DMS153 treated with DMSO at 0.1 percent for 48 hours (cell line): ENCODE data around the gene BSDC1.
"Not testable (repeated sequence)": the region's sequence is repeated elsewhere in the genome, so short reads cannot be mapped to it uniquely, and the experiment has no call there.

Experiments
- DNase-seq: peaks from one replicate; lab custom pipeline; 2025; ENCODE audit not compliant: unreplicated experiment; lab: John Stamatoyannopoulos, UW

The BSDC1 gene

DNA sequence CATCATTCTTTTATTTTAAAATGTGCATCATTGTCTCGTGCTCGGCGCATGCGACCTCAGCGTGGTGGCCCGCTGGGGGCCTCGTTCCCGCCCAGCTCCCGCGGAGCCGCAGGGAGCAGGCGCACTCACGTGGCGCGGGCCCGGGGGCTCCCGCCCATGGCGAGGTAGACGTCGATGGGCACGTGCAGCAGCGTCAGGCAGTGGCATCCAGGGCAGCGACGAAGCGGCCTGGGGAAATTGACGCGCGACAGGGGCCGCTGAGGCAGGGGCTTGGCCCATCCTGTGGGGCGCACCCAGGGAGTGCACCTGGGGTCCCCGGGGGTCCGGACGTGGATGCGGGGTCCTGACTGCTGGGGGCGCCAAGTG is 33.0 kb downstream of the BSDC1 start:
- DNase-seq, result no peak

DNA sequence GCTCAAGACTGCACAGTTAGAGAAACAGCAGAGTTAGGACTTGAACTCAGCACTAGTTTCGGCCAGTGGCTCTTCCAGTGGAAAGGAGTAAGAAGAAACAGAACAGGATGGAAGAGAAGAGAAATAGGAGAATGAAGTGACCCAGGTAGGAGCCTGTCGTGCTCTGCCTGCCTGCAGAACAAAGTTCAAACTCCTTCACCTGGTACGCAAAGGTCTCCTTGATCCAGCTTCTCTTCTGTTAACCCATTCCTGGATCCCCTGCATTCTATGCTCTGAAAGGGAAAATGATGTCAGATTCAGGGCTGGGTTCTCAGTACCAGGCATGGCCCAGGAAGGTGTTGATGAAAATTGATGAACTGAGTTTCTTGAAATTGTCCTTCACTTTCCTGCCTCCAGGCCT is 35.8 kb downstream of the BSDC1 start:
- DNase-seq, result no peak

DNA sequence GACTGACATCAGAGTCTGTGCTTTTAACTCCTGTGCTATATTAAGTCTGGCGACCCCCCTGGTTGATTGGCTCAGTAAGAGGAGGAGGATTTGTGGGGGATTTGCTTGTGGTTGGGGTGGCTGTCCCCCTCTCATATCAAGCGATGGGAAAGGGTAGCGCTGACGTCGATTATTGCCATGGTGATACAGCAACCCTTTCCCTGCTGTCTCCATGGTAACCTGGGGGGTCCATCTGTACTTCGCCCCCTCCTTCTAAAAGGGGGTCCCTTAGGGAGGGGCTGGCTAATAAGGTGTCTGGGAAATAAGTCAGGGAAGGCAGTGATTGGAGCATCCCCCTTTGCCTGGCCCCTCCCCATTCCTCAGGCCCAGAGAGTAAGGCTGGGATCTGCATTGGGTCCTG is 36.6 kb downstream of the BSDC1 start:
- no peak for DNase-seq

DNA sequence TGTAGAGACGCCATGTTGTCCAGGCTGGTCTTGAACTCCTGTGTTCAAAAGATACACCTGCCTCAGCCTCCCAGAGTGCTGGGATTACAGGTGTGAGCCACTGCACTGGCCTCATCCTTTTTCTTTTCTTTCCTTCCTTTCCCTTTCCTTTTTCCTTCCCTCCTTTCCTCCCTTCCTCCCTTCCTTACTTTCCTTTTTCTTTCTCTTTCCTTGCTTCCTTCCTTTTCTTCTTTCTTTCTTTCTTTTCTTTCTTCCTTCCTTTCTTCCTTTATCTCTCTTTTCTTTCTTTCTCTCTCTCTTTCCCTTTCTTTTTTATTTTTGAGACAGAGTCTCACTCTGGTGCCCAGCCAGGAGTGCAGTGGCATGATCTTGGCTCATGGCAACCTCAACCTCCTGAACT is 37.8 kb downstream of the BSDC1 start:
- no peak for DNase-seq

DNA sequence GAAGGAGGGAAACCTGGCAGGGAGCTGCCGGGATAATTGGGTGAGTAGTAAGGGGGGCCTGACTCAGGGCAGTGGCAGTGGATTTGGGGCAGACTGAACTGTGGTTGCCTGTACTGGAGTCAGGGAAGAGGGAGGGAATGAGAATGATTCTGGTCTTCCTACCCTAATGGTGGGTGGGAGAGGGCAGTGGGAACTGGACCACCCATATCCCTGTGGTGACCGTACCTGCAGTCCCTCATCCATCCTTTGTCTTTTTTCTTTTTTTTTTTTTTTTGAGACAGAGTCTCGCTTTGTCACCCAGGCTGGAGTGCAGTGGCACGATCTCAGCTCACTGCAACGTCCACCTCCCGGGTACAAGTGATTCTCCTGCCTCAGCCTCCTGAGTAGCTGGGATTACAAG is 38.5 kb downstream of the BSDC1 start:
- not testable (repeated sequence) for DNase-seq

DNA sequence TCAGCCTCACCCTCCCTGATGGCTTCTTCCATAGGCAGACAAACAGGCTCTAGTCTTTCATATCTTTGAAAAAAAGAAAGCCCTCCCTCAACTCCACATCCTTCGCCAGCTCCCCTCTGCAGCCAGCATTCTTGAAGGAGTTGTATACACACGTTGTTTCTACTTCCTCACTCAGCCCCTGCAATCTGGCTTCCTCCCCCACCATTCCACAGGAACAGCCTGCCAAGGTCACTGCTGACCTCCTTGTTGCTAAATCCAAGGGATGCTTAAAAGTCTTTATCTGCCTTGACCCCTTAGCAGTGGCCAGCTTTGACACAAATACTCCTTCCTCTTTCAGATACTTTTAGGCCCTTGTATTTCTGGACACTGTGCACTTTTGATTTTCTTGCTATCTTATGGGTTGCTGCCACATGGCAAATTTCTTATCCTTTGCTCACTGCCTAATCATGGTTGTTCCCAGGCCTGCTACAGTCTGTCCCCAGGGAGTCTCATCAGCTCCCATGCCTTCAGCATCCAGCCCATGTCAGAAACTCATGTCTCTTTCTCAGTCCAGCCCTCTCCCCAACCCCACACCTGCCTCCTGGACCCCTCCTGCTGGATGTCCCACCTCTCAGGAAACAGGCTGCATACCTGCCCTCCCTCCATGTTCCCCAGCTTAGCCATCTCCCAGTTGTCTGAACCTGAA is 40.2 kb downstream of the BSDC1 start:
- DNase-seq, result no peak

DNA sequence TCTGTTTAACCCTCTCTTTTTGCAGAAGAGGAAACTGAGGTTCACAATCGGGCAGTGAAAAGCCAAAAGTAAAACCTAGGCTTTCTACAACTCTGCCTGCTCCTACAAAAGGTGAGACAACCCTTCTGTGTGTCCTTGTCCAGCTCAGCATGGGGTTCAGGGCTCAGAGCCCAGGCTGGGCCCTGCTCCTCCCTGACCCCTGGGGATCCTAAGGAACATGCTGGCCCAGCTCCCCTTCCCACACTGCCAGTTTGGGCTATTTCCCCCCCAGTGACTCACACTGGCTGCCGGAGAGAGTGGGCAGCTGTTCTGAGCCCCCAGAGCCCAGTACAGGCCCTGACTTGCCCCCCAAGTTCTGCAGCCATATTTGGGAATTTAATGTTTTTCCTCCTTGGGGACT is 40.8 kb downstream of the BSDC1 start:
- no peak for DNase-seq

DNA sequence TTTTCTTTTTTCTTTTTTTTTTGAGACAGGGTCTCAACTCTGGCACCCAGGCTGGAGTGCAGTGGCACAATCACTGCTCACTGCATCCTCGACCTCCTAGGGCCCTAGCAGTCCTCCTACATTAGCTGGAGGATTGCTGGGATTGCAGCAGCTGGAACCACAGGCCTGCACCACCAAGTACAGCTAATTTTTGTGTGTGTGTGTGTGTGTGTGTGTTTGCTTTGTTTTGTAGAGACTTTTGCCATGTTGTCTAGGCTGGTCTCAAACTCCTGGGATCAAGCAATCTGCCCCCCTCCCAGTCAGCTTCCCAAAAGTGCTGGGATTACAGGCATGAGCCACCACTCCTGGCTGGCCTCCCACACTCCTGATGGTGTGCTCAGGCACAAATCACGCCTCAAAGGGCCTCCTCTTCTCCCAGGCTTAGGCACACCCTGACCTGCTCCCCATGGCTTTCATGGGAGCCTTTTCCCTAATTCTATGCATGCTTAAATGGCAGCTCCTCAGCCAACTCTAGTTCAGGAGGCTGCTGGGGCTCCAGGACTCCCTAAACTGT is 41.3 kb downstream of the BSDC1 start:
- no peak for DNase-seq

DNA sequence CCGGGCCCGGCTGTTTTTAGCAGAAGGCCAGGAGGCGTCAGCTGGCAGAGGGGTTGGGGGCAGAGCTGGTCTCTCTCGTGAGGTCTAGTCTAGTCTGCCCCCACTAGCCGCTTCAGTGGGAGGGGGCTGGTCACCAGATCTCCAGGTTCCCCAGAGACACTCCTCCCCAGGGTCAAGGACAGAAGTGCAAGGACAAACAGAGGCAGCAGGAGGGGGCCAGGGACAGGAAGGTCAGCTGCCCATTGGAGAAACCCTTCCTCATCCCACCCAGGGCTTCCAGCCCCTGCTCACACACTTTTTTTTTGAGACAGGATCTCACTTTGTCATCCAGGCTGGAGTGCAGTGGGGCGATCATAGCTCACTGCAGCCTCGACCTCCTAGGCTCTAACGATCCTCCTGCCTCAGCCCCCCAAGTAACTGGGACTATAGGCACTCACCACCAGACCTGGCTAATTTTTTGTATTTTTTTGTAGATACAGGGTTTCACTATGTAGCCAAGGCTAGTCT is 41.9 kb downstream of the BSDC1 start:
- DNase-seq, result no peak

DNA sequence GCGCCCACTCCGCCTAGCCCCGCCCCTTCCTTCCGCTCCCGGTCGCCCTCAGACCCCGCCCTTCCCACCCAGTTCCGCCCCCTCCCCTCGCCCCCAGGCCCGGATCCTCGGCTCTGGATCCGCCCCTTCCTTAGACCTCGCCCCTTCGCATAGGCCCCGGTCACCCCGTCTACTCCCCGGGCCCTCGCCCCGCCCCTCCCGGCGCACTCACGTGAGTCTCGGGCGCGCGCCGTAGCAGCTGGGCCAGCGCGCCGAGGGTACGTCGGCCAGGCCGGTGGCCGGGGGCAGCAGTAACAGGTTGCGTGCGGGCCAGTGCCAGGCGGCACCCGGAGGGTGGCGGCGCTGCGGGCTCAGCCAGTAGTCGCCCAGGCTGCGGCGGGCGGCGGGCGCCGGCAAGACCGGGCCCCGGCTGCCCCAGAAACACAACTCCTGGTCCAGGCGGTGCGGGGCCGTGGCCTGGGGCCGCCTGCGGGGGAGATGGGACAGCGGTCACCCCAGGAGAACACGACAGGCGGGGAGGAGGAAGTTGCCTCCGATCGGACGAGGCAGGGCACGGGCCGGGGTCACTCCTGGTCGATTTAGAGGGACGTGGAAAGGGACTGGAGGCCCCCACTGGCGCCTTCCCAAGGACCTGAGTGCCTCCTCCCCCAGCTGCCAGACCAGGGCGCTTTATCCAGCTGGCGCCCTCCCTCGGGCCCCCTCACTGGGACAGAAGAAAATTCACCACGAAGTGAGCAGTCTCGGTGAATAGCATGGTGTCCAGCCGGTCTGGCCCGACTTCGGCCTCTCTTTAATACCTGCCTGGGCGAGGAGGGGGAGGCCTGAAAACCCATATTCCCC is 42.6 kb downstream of the BSDC1 start:
- DNase-seq, result peak; percentile 99

DNA sequence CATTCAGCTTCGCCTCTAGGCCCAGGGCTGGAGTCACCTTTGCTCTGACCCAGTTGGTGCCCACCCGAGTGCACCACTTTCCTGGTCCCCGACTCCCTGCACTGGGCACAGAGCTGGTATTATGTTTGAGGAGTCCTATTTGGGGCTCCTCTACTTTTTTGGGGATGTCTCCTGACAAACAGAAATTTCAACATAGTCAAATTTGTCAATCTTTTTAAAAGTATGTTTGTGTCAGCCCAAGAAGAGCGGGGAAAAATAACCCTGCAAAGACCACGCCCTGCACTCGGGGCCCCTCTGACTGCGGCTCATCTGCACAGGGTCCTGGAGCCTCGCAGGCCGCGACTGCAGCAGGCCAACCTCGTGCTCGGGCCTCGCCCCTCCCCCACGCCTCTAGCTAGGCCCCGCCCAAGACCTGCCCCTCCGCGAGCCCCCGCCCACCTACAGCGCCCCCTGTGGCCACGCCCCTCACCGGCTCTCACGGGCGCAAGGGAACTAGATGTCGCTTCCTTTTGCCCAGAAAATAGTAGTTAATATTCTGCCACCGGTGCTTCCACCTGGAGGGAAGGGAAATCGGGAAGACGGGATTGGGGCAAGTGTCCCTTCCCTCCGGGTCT is 43.3 kb downstream of the BSDC1 start:
- peak; percentile 99 for DNase-seq

DNA sequence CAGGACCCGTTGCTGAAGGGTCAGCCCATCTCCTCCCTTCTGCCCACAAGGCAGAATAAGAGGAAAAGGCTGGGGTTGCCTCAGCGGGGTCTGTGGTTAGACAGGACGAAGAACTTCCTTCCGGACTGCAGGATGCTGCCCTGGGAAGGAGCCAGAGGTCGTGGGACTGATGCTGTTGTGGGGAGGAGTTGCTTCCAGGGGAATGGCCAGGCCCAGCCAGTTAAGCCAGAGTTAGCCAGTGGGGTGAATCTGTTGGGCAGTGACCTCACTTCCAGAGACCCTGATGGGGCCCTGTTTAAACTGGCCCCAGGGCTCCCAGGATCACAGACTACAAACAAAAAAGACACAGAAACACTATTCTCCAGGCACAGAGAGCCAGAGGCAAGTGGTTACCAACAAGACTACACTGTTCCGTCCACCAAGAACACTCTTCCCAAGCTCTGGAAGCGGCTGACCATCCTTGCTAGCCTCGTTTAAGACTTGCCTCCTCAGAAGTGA is 45.0 kb downstream of the BSDC1 start:
- no peak for DNase-seq

DNA sequence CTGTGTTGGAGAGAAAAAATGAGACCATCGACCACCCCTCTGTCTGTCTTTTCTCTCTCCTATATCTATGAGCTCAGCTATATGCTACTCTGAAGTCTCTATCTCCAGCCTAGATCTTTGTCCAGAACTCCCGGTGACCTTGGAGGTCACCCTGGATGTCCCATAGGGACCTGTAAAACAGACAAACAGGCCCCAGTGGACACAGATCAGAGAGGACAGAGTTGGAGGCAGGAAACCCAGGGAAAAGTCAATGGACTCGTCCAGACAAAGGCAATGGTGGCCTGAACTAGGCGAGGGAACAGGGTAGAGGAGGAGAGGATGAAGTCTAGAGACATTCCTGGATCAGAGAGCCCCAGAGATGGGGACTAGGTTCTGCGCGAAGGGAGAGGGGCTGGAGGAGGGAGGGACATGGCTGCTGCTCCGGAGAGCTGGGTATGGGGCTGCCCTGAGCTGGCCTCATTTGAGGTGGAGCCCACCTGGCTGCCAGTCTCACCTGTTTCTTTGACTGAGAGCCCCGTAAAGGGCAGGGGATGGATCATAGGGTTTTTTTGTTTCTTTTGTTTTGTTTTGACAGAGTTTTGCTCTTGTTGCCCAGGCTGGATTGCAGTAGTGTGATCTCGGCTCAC is 47.6 kb downstream of the BSDC1 start:
- DNase-seq, result no peak

DNA sequence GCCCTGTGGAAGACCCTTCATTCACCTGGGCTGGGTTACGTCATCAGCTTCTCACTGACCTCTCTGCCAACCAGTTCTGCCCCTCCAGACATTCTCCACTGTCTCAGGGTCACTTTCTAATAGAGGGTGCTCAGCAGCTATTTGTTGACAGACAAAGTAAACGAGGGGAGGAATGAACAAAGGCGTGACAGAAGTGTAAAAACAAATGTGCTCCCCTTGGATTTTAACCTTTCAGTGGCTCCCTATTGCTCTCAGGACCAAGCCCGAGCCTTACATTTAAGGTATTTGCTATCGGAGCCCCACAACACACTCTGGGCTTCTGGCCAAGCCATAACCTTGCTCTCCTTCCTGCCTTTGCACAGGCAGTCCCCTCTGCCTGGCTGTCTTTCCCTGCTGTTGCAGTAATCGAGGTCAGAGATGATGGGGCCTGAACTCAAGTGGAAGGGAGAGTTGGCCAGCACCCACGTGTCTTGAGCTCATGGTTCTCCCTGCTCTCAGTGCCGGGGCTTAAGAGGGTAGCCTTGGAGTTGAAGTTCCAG is 48.9 kb downstream of the BSDC1 start:
- DNase-seq, result peak; percentile 47

DNA sequence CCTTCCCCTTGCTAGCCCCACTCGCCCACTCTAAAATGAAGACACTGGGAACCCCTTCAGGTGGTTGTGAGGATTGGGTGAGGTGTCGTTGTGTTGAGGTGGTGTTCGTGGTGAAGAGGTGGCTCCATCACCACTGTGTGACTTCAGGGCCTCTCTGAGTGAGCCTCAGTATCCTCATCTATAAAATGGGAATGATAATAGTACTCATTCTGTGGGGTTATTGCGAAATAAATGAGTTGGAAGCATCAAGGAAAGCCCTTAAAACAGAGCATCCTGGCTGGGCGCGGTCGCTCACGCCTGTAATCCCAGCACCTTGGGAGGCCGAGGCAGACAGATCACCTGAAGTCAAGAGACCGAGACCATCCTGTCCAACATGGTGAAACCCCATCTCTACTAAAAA is 51.5 kb downstream of the BSDC1 start:
- no peak for DNase-seq

DNA sequence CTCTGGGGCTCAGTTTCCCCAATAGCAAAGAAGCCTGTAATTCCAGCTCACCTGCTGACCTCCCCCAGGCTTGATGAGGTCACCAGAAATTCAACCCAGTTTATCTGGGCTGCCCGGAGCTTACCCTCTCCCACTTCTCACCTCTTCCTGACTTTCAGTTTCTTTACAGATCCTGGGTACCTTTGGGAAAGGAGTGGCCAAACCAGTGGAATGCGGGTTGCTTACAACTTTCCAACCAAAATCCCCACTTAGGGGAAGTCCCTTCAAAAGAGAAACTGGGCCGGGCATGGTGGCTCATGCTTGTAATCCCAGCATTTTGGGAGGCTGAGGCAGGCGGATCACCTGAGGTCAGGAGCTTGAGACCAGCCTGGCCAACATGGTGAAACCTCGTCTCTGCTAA is 52.3 kb downstream of the BSDC1 start:
- DNase-seq, result no peak

DNA sequence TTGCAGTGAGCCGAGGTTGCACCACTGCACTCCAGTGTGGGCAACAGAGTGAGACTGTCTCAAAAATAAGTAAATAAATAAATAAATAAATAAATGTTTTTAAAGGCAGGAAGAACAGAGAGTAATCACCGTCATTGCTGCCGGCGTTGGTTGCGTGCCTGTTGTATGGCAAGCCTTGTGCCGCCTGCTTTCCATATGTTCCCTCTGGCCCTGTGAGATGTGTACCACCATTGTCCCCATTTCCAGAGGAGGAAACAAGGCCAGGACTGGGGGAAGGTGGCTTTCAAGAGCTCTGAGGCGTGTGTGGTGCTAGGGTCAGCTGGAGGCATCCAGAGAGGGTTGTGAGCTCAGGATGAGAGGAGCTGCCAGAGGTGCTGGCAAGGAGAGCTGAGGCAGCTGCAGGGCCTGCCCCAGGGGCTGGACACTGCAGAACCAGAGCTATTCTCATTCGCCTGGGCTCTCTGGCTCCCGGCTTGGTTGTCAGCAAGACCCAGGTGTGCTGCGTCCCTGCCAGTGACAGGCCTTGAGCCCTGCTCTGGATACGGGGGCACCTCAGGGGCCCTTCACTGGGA is 53.0 kb downstream of the BSDC1 start:
- no peak for DNase-seq

DNA sequence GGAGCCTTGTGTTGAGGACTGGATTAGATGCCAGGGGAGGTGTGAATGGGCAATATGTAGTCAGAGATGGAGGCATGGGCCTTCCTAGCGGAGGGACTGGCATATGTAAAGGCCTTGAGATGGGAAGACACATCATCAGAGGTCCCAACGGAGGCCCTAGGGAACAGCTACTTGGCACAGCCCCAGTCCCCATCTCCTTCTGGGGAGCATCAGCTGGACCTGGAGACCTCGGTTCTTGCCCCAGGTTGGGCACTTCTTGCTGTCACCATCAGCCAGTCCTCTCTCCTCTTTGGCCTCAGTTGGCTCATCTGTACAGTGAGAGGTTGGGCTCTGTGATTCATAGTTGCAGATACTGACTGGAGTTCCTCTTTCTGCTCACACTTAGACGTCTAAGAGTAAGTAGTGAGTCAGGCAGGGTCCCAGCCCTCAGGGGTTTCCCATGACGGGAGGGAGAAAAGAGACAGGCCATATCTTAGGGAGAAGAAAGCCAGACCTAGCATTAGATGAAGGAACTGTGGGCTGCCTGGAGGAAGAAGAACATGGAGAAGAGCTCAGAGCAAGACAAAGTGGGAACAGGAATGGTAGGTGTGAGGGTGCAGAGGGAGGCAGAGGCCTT is 54.8 kb downstream of the BSDC1 start:
- DNase-seq, result no peak

DNA sequence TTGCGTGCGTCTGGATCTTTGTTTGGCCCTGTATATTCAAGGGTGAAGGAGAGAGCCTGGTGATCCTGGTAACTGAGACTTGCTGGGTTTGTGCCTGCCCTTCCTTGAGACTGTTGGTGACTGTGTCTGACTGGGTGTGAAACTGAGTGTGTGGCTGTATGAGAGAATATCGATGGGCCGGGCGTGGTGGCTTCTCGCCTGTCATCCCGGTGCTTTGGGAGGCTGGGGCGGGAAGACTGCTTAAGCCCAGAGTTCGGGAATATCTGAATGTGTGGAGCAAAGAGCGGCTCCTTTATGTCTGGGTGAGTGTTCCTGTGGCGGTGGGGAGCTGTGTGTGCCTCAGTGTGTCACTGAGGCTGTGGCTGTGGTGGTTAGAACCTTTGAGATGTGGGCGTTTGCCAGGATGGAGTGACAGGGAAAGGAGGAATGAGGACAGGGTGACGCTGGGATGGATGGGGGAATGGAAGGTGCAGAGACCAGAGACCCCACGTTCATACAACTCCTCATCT is 55.5 kb downstream of the BSDC1 start:
- DNase-seq, result no peak
